DMS153 treated with DMSO at 0.1 percent for 48 hours (cell line): ENCODE results near the gene HSPBAP1.
"Not testable (repeated sequence)": the region's sequence is repeated elsewhere in the genome, so short reads cannot be mapped to it uniquely, and the experiment has no call there.

ENCODE experiments used
- DNase-seq: peaks from one replicate; lab custom pipeline; 2025; ENCODE audit not compliant: unreplicated experiment; lab: John Stamatoyannopoulos, UW

Gene HSPBAP1

DNA sequence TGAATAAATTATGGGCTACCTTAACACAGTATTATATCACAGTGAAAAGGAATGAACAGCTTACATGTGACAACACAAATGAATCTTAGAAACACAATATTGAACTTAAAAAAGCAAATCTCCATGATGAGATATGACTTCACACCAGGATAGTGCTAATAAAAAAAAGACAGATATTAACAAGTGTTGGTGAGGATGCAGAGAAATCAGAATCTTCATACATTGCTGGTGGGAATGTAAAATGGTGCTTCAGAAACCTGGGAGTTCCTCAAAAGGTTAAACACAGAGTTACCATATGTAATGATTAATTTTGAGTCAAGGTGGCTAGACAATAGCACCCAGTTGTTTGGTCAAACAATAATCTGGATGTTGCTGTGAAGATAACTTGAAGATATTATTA lies 51.4 kb downstream of the HSPBAP1 start:
- DNase-seq = no peak

GRCh38 chr3:122739172-122739571 lies 54.5 kb downstream of the HSPBAP1 start:
- DNase-seq = no peak

- DNase-seq = not testable (repeated sequence)
These were observed 60.7 kb downstream of the HSPBAP1 start for GRCh38 chr3:122732682-122733525.

DNA sequence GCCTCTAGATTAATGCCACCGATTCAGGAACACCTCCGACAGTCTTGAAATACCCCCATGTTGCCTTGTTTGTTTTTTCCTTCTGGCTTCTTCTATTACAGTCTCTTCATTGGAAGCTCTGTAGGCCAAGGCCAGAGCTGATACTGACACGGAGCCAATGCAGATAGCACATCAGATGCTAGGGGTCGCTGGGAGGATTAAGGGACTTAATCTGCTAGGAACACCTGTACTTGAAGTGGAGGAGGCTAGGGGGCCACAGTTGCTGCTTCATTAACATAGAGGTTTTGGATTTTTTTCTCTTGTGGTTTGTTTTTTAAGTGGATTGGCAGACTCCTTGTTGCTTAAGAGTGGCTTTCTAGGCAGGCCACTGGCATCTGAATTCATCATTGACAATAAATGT lies 63.4 kb downstream of the HSPBAP1 start:
- DNase-seq = no peak

- DNase-seq = no peak
These were observed 64.7 kb downstream of the HSPBAP1 start for GRCh38 chr3:122728756-122729514.

GRCh38 chr3:122728186-122728585 lies 65.4 kb downstream of the HSPBAP1 start:
- no peak for DNase-seq

- no peak for DNase-seq
These were observed 65.9 kb downstream of the HSPBAP1 start for GRCh38 chr3:122727766-122728165.

- DNase-seq = no peak
These were observed 66.3 kb downstream of the HSPBAP1 start for GRCh38 chr3:122727294-122727693.

GRCh38 chr3:122725106-122725505 lies 68.5 kb downstream of the HSPBAP1 start:
- no peak for DNase-seq

DNA sequence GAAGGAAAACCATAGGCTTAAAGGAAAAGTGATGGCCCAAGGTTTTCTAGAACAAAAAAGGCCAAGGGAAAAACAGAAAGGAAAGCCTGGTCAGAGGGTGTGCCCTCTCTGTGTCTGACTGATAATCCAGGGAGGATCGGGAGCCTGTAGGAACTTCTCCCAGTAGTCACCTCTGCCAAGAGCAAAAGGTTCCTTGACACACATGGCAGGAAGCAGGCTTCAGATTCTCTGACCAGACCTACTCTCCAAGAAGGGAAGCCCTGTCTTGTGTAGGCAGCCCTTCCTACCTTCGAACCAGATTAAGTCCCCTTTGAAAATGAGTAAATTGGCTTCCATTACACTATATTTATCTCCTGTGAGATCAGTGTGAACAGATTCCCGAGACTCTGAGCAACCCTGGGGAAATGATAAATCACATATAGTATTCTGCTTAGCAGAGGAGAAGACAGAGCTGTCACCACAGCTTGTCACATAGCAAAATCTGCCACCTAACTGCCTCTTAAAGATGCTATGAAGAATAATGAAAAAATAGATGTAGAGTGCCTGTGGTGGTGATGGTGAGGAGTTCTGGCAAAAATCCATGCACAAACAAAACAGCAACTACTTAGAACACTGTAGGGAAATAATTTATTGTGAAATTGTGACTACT lies 74.2 kb downstream of the HSPBAP1 start:
- DNase-seq = no peak

GRCh38 chr3:122716667-122717066 lies 77.0 kb downstream of the HSPBAP1 start:
- no peak for DNase-seq

DNA sequence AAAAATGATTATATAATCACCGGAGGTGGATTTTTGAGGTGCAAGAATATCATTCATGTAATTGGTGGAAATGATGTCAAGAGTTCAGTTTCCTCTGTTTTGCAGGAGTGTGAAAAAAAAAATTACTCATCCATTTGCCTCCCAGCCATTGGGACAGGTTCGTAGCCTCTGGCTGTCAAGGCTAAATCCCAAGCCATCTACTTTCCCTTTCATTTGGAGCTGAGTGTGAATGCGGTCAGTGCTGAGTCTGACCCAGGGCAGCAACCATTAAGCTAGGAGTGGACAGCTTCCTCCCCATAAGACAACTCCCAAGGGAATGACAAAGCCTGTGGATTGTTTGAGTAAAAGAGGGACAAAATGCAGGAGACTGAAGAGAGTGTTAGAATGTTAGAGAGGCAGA lies 79.4 kb downstream of the HSPBAP1 start:
- no peak for DNase-seq

- not testable (repeated sequence) for DNase-seq
These were observed 82.9 kb downstream of the HSPBAP1 start for GRCh38 chr3:122710616-122711251.

DNA sequence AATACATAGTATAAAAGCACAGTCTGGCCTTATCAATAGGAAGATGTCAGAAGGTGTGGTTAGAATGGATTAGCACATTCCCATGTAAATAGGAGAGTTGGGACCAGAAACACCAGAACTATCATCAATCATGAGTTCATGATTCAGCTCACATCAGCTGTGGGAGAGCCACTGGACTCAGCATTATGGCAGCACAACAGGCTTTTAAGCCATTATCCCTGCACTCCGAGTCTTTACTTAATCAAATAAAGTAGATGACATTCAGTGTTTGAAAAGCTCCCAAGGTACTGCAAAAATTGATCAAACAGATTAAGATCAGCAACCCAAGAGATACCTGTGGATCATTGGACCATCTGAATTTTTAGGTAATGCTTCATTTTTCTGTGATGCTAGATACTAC lies 88.3 kb downstream of the HSPBAP1 start:
- DNase-seq = no peak

DNA sequence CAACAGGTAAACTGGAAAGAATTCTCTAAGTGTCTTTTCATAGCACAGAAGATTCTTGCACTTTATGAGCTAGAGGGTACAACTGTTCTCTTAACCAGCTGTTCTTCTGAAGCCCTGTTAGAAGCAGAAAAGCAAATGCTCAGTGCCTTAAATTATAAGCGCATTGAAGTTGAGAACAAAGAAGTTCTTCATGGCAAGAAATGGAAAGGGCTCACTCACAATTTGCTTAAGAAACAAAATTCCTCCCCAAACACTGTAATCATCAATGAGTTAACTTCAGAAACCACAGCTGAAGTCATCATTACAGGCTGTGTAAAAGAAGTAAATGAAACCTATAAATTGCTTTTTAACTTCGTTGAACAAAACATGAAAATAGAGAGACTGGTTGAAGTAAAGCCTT lies 93.4 kb downstream of the HSPBAP1 start:
- DNase-seq = no peak

- DNase-seq = no peak
These were observed 95.5 kb downstream of the HSPBAP1 start for GRCh38 chr3:122697952-122698620.

DNA sequence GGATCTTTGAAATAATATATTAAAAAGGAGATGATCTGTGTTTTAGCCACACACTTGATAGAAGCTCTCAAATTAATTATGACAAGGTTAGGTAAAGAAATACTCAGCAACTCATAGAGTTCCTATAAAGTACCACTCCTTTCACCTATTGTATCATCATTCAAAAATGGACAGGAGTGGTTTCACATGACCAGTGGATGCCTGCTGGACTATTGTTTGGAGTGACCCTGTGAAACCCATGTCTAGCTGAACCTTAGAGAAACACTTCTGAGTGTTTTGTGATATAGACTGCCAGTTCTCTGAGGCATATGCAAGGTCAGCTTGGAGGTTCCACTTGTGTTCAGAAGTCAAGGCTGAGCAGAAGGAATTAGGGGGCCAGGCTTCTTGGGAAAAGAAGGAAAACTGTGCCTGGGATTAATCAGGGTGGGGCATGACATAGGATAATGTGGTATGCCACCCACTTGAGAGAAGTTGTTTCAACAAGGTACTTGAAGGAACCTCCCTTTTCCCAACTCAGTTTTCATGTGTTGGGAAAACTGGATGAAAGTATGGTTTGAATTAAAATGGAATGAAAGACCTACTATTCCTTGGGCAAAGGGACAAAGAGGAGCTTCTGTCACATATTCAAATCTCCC lies 97.6 kb downstream of the HSPBAP1 start:
- no peak for DNase-seq

GRCh38 chr3:122694966-122695365 lies 98.7 kb downstream of the HSPBAP1 start:
- no peak for DNase-seq

- no peak for DNase-seq
These were observed 101.0 kb downstream of the HSPBAP1 start for GRCh38 chr3:122692674-122693073.

DNA sequence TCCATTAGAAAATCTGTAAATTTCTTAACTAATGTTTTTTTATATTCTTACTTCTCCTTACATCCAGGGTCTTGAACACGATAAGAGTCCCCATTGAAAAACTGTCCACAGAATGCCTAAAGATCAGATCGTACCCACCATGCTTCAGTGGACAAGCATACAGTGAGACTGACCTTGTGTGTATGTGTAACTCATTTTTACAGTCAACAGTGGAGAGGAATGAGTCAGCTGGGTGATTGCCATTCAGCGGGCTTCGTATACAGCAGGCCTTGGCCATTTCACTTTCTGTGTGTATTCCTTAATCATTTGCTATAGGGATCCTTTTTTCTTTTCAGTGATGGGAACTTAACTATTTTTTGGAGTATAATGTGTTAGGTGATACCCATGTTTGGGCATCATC lies 102.4 kb downstream of the HSPBAP1 start:
- DNase-seq = no peak
